HepG2 (cell line): ENCODE data around the gene CNPPD1. TPM values are rescaled to one million over a fixed set of nuclear protein-coding genes. Genes with fewer than 3 reads are reported as not detected.

Source experiments
- ATRX ChIP-seq: sonication (generic); formaldehyde crosslinking; IDR thresholded peaks from 2 replicates; pipeline ENCODE4 v1.4.0; 2020; ENCODE audit warnings: missing genetic modification reagents, borderline replicate concordance
- EED ChIP-seq: sonication (generic); formaldehyde crosslinking; IDR thresholded peaks from 2 replicates; pipeline ENCODE4 v1.5.0; 2020; ENCODE audit warnings: mild to moderate bottlenecking, missing genetic modification reagents
- MAF1 ChIP-seq: sonication (generic); formaldehyde crosslinking; IDR thresholded peaks from 2 replicates; pipeline ENCODE4 v1.5.0; 2020; ENCODE audit warnings: missing genetic modification reagents, borderline replicate concordance
- NPAS2 ChIP-seq: sonication (generic); formaldehyde crosslinking; IDR thresholded peaks from 2 replicates; pipeline ENCODE4 v1.8.0; 2022; ENCODE audit warnings: mild to moderate bottlenecking, missing genetic modification reagents, borderline replicate concordance
- RBM22 ChIP-seq: fragments of 200-400 bp; formaldehyde crosslinking; optimal IDR thresholded peaks from 2 replicates; pipeline ENCODE3; 2017; ENCODE audit warnings: mild to moderate bottlenecking, low read length, moderate library complexity
- SIX1 ChIP-seq: sonication (generic); formaldehyde crosslinking; IDR thresholded peaks from 2 replicates; pipeline ENCODE4 v1.4.0; 2020; ENCODE audit warnings: missing genetic modification reagents, borderline replicate concordance
- SNAPC2 ChIP-seq: sonication (generic); formaldehyde crosslinking; IDR thresholded peaks from 2 replicates; pipeline ENCODE4 v1.8.1; 2022; ENCODE audit warnings: mild to moderate bottlenecking, missing genetic modification reagents
- SP140L ChIP-seq: sonication (generic); formaldehyde crosslinking; IDR thresholded peaks from 2 replicates; pipeline ENCODE4 v1.4.0; 2020; ENCODE audit warnings: missing genetic modification reagents, borderline replicate concordance
- ZC3H4 ChIP-seq: sonication (generic); formaldehyde crosslinking; IDR thresholded peaks from 2 replicates; pipeline ENCODE4 v1.4.0; 2020; ENCODE audit warnings: missing genetic modification reagents, borderline replicate concordance
- ZNF83 ChIP-seq: sonication (generic); formaldehyde crosslinking; IDR thresholded peaks from 2 replicates; pipeline ENCODE4 v1.4.0; 2020; ENCODE audit warnings: missing genetic modification reagents, mild to moderate bottlenecking, borderline replicate concordance
- polyA plus RNA-seq, 8 experiments: library from polyadenylated mRNA; depleted of rRNA in 3 of 8; stranded (reverse) in 7 of 8; unstranded in 1 of 8; fragments of >200 nt; fragmentation: Illumina TruSeq in 4 of 8; extraction: Trizol in 4 of 8; gene quantifications; 2 replicates each; pipeline versions ENCODE4 v1.2.1 to v1.2.3, GENCODE V29; 2011 to 2016; ENCODE audit warnings: low read depth in 4 of 8, missing spikeins in 1 of 8, mixed read lengths in 1 of 8; ENCODE audit not compliant: insufficient read depth in 1 of 8
- total RNA-seq, 5 experiments: library from RNA; depleted of rRNA; stranded (reverse); fragments of >200 nt; fragmentation: Illumina TruSeq; extraction: Trizol; gene quantifications; 2 replicates each; pipeline ENCODE4 v1.2.3, GENCODE V29; 2016; ENCODE audit warnings: low read depth in 1 of 5
- TF ChIP-seq, protein P1 (sequence below): sonication (generic); formaldehyde crosslinking; IDR thresholded peaks from 2 replicates; pipeline ENCODE4 v1.5.1; 2020; ENCODE audit warnings: missing genetic modification reagents, mild to moderate bottlenecking, borderline replicate concordance
- TF ChIP-seq, protein P2 (sequence below): sonication (generic); formaldehyde crosslinking; IDR thresholded peaks from 2 replicates; pipeline ENCODE4 v1.5.1; 2020; ENCODE audit warnings: missing genetic modification reagents, mild to moderate bottlenecking, borderline replicate concordance
- TF ChIP-seq, protein P3 (sequence below): IDR thresholded peaks from 2 replicates; pipeline ENCODE4 v1.6.1; 2016; ENCODE audit warnings: mild to moderate bottlenecking

Gene CNPPD1
- total and polyA plus RNA-seq, 2 of the 13 experiments (the other 11 are each of a cell fraction or from before 2014, with no cell fraction given): 35.5 to 49.4 TPM

DNA sequence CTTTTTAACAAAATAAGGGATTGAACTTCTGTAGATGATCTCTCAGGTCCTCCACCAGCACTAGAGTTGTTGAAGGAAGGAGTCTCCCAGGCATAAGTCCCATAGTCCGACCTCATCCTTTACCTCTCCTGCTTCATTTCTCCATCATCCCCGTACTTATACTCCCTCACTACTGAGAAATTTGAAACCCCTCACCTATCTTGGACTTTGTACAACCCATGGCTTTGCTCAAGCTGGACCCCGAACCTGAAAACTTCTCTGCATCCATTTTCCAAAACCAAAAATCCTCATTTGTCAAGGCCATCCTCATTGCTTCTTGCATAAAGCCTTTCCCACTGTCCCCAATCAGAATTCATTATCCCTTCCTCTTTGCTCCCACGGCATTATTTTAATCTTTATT, 15.6 kb downstream of the CNPPD1 start (continued):
- TF ChIP-seq ZC3H4 (CRISPR knock-in tag) (no peak), ZNF83 (no peak), RBM22 (no peak), ATRX (no peak), EED (CRISPR knock-in tag) (no peak), SNAPC2 (CRISPR knock-in tag) (no peak), SIX1 (CRISPR knock-in tag) (peak; percentile 52; the same call in 1 of the 2 replicates), SP140L (CRISPR knock-in tag) (no peak), NPAS2 (CRISPR knock-in tag) (no peak), MAF1 (CRISPR knock-in tag) (no peak)
- TF ChIP-seq, protein P1, sequence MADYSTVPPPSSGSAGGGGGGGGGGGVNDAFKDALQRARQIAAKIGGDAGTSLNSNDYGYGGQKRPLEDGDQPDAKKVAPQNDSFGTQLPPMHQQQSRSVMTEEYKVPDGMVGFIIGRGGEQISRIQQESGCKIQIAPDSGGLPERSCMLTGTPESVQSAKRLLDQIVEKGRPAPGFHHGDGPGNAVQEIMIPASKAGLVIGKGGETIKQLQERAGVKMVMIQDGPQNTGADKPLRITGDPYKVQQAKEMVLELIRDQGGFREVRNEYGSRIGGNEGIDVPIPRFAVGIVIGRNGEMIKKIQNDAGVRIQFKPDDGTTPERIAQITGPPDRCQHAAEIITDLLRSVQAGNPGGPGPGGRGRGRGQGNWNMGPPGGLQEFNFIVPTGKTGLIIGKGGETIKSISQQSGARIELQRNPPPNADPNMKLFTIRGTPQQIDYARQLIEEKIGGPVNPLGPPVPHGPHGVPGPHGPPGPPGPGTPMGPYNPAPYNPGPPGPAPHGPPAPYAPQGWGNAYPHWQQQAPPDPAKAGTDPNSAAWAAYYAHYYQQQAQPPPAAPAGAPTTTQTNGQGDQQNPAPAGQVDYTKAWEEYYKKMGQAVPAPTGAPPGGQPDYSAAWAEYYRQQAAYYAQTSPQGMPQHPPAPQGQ (CRISPR knock-in tag): no peak
- TF ChIP-seq, protein P2, sequence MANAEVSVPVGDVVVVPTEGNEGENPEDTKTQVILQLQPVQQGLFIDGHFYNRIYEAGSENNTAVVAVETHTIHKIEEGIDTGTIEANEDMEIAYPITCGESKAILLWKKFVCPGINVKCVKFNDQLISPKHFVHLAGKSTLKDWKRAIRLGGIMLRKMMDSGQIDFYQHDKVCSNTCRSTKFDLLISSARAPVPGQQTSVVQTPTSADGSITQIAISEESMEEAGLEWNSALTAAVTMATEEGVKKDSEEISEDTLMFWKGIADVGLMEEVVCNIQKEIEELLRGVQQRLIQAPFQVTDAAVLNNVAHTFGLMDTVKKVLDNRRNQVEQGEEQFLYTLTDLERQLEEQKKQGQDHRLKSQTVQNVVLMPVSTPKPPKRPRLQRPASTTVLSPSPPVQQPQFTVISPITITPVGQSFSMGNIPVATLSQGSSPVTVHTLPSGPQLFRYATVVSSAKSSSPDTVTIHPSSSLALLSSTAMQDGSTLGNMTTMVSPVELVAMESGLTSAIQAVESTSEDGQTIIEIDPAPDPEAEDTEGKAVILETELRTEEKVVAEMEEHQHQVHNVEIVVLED (CRISPR knock-in tag): no peak
- TF ChIP-seq, protein P3, sequence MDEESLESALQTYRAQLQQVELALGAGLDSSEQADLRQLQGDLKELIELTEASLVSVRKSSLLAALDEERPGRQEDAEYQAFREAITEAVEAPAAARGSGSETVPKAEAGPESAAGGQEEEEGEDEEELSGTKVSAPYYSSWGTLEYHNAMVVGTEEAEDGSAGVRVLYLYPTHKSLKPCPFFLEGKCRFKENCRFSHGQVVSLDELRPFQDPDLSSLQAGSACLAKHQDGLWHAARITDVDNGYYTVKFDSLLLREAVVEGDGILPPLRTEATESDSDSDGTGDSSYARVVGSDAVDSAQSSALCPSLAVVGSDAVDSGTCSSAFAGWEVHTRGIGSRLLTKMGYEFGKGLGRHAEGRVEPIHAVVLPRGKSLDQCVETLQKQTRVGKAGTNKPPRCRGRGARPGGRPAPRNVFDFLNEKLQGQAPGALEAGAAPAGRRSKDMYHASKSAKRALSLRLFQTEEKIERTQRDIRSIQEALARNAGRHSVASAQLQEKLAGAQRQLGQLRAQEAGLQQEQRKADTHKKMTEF (CRISPR knock-in tag): no peak
